Mesothelial cell of epicardium (in vitro differentiated cells): ENCODE results near the gene N4BP3. TPM values are rescaled to one million over a fixed set of nuclear protein-coding genes. Genes with fewer than 3 reads are reported as not detected.
"Not testable (repeated sequence)": the region's sequence is repeated elsewhere in the genome, so short reads cannot be mapped to it uniquely, and the experiment has no call there.

Experiments
- DNase-seq, 2 experiments: peaks; one replicate each; pipeline ENCODE4 v3.0.0; 2021; ENCODE audit warnings: low spot score in 2 of 2; ENCODE audit not compliant: unreplicated experiment in 2 of 2
- H3K27ac Mint-ChIP-seq: 2 replicates; pipeline ENCODE4 v1.8.0; 2021; ENCODE audit warnings: mixed read lengths
- H3K27me3 Mint-ChIP-seq: 2 replicates; pipeline ENCODE4 v1.8.0; 2021; ENCODE audit warnings: low read depth, mixed read lengths
- H3K36me3 Mint-ChIP-seq: 2 replicates; pipeline ENCODE4 v1.8.0; 2021; ENCODE audit warnings: mixed read lengths
- H3K4me1 Mint-ChIP-seq: 2 replicates; pipeline ENCODE4 v1.8.0; 2021; ENCODE audit warnings: mixed read lengths
- H3K4me3 Mint-ChIP-seq: 2 replicates; pipeline ENCODE4 v1.8.0; 2021; ENCODE audit warnings: mild to moderate bottlenecking, moderate library complexity, mixed read lengths
- H3K9me3 Mint-ChIP-seq: 2 replicates; pipeline ENCODE4 v1.8.0; 2021; ENCODE audit warnings: mixed read lengths
- total RNA-seq: library from RNA; stranded (reverse); gene quantifications from 3 replicates; pipeline ENCODE4 v1.2.1, GENCODE V29; 2021
- TF ChIP-seq, protein P1 (sequence below): fragments of 200-600 bp; sonication (generic); IDR thresholded peaks from one replicate; pipeline ENCODE4 v1.5.0; 2021; ENCODE audit warnings: antibody characterized with exemption; ENCODE audit not compliant: unreplicated experiment

The N4BP3 gene
- total RNA-seq, 1 donor from 2014 or later = 1.8 TPM

DNA sequence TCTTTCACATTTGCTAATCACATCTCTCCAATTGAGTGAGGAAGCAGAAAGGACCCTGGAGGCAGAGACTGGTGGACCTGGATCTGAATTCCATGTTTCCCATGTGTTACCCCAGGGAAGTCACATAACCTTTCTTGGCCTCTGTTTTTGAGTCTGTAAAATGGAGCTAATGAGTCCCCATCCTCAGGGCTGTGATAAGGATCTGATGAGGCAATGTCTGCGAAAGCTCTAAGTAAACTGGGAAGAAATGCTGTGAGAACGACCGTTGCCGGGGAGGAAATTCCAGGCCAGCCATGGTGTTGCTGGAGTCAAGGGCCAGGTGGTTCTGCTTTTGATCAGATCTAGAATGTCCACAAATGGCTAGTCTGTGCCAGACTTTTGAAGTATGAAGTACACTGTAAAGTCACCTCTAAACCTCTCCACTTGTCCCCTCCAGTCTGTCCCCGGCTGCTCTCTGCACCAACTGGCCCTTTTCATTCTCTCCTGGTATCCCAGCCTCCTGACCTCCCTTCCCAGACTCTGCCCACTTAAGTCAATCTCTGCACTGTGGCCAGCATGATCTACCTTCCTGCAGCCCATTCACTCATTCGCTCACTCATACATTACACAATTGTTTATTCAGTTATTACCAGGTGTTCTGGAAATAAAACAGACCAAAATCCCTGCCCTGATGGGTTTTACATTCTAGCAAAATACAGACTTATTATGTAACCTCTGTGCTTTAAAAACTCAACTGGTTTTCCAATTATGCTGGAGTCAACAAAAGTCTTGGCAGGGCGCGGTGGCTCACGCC lies 32.5 kb upstream of the N4BP3 start:
- Mint-ChIP-seq H3K4me1 (peaks cover 16% of the 10 kb centered on the region), H3K36me3 (no peaks in the 10 kb centered on the region), H3K27ac (no peak overlapping the region), H3K9me3 (no peaks in the 10 kb centered on the region), H3K27me3 (no peaks in the 10 kb centered on the region), H3K4me3 (no peak overlapping the region)
- TF ChIP-seq, protein P1, sequence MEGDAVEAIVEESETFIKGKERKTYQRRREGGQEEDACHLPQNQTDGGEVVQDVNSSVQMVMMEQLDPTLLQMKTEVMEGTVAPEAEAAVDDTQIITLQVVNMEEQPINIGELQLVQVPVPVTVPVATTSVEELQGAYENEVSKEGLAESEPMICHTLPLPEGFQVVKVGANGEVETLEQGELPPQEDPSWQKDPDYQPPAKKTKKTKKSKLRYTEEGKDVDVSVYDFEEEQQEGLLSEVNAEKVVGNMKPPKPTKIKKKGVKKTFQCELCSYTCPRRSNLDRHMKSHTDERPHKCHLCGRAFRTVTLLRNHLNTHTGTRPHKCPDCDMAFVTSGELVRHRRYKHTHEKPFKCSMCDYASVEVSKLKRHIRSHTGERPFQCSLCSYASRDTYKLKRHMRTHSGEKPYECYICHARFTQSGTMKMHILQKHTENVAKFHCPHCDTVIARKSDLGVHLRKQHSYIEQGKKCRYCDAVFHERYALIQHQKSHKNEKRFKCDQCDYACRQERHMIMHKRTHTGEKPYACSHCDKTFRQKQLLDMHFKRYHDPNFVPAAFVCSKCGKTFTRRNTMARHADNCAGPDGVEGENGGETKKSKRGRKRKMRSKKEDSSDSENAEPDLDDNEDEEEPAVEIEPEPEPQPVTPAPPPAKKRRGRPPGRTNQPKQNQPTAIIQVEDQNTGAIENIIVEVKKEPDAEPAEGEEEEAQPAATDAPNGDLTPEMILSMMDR = no peak
- DNase-seq = no peak

DNA sequence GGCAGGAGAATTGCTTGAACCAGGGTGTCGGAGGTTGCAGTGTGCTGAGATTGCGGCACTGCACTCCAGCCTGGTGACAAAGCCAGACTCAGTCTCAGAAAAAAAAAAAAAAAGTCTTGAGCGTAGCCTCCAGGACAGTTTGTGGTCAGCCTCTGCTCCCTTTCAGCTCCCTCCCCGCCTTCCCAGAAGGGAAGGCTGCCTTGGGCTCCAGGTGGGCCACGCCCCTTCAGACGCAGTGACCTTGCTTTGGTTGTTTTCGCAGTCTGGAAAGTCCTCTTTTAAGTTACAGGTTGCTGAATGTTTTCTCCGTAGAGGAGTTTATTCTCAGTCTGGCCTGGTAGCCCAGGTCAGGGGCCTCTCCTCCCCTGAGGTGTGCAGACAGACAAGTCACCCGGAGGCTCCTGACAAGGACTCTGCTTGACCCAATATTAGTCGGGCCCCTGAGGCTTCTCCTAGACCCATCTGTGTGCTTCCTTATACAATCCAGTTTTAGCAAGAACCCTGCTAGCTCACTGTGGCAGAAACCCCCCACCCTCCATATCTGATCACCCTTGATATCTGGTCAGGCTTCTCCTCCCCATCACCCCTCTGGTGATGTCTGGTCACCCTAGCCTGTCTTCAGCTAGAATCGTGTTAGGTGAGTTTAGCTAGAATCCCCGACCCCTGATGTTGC lies 31.6 kb upstream of the N4BP3 start:
- peak overlapping the region; percentile 30 for H3K27ac Mint-ChIP-seq

DNA sequence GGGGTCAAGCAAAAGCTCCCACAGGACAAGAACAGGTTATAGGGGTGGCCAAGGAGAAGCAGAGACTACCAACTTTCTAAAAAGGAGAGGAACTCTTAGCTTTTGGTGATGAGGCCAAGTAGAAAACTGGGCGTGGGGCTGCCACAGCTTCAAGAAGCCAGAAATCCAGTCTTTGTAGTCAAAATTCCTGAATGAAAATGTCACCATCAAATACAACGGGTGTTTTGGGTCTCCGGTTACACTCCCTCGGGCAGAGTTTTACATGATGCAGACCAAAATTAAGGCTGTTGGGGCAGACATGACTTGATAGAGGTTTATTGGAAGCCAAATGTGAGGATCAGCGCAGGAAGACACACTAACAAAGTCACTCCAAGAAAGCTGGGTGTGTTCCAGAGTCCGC lies 29.4 kb upstream of the N4BP3 start:
- Mint-ChIP-seq H3K9me3 (no peaks in the 10 kb centered on the region), H3K4me1 (peaks cover 14% of the 10 kb centered on the region), H3K36me3 (no peaks in the 10 kb centered on the region), H3K4me3 (no peak overlapping the region), H3K27me3 (no peaks in the 10 kb centered on the region), H3K27ac (no peak overlapping the region)
- TF ChIP-seq, protein P1 = no peak
- DNase-seq = no peak

More for the DNA sequence above, 31.6 kb upstream of the N4BP3 start:
- DNase-seq = no peak
- no peaks in the 10 kb centered on the region for H3K9me3 Mint-ChIP-seq
- TF ChIP-seq, protein P1 = no peak
- no peak overlapping the region for H3K4me3 Mint-ChIP-seq
- peaks cover 14% of the 10 kb centered on the region for H3K4me1 Mint-ChIP-seq
- no peaks in the 10 kb centered on the region for H3K27me3 Mint-ChIP-seq
- no peaks in the 10 kb centered on the region for H3K36me3 Mint-ChIP-seq

DNA sequence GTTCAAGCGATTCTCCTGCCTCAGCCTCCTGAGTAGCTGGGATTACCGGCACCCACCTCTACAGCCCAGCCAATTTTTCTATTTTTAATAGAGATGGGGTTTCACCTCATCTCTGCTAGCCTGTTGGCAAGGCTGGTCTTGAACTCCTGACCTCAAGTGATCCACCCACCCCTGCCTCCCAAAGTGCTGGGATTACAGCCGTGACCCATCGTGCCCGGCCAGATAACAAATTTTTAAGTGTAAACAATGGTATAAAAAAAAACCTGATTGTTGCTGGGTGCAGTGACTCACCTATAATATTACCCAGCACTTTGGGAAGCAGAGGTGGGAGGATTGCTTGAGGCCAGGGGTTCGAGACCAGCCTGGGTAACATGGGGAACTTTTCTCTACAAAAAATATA lies 28.0 kb upstream of the N4BP3 start:
- H3K4me3 Mint-ChIP-seq = no peak overlapping the region
- H3K9me3 Mint-ChIP-seq = no peaks in the 10 kb centered on the region
- H3K27me3 Mint-ChIP-seq = no peaks in the 10 kb centered on the region
- DNase-seq = no peak
- H3K36me3 Mint-ChIP-seq = no peaks in the 10 kb centered on the region
- TF ChIP-seq, protein P1 = no peak
- peaks cover 14% of the 10 kb centered on the region for H3K4me1 Mint-ChIP-seq
- H3K27ac Mint-ChIP-seq = no peak overlapping the region

DNA sequence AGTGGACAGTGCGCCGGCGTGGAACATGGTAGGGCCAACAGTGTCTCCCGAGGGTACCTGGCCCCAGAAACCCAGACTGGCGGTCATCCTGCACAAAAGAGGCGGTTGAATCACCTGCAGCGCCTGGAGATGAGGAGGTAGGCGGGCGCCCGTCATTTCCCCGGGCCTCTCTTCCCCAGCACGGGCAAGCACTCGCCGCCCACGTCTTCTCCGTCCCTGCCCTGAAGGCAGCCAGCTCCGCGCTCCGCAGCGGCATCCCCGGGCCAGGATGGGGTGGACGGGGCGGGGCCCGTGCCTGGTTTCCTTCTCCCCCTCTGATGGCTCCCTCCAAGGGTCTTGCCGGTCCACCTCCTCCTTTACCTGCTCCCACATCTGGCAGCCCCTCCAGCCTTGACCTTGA lies 27.1 kb upstream of the N4BP3 start:
- Mint-ChIP-seq H3K4me3 (no peak overlapping the region), H3K27me3 (no peaks in the 10 kb centered on the region), H3K4me1 (peaks cover 14% of the 10 kb centered on the region), H3K27ac (no peak overlapping the region), H3K36me3 (no peaks in the 10 kb centered on the region), H3K9me3 (peaks cover 2% of the 10 kb centered on the region)
- no peak for DNase-seq
- TF ChIP-seq, protein P1 = no peak

DNA sequence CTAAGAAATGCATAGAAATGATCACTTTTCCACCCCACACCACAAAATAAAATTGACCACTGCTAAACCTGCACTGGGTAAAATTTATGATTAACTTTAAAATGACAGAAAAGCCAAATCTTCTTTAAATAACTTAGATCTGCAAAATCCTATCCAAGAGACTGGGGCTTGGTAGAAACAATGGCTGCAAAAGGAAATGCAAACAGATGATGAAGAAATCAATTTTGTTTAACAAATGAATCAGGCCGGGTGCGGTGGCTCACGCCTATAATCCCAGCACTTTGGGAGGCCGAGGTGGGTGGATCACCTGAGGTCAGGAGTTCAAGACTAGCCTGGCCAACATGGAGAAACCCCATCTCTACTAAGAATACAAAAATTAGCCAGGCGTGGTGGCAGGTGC lies 26.1 kb upstream of the N4BP3 start:
- not testable (repeated sequence) for H3K27me3 Mint-ChIP-seq, H3K4me1 Mint-ChIP-seq, DNase-seq, H3K9me3 Mint-ChIP-seq, H3K4me3 Mint-ChIP-seq, H3K27ac Mint-ChIP-seq, H3K36me3 Mint-ChIP-seq
